Suprapubic skin (tissue), 4 donors: ENCODE results near the gene WWP2. TPM values are rescaled to one million over a fixed set of nuclear protein-coding genes. Genes with fewer than 3 reads are reported as not detected.
A peak's percentile ranks its signal among the peaks of the same experiment; 100 is the strongest.
"Not testable (repeated sequence)": the region's sequence is repeated elsewhere in the genome, so short reads cannot be mapped to it uniquely, and the experiment has no call there.

Experiments
- DNase-seq, 2 donors: peaks; one replicate each; pipeline ENCODE4 v3.0.0-alpha.2; 2019; ENCODE audit warnings: low spot score in 2 of 2
- H3K27ac ChIP-seq: fragments of 200-600 bp; sonication (generic); one replicate; pipeline ENCODE4 v1.5.1; 2019
- H3K27me3 ChIP-seq: fragments of 200-600 bp; sonication (generic); one replicate; pipeline ENCODE4 v1.5.1; 2019
- H3K36me3 ChIP-seq: fragments of 200-600 bp; sonication (generic); one replicate; pipeline ENCODE4 v1.5.1; 2019
- H3K4me1 ChIP-seq: fragments of 200-600 bp; sonication (generic); one replicate; pipeline ENCODE4 v1.5.1; 2019
- H3K4me3 ChIP-seq: fragments of 200-600 bp; sonication (generic); one replicate; pipeline ENCODE4 v1.5.1; 2019; ENCODE audit warnings: mild to moderate bottlenecking
- H3K9me3 ChIP-seq: fragments of 200-600 bp; sonication (generic); one replicate; pipeline ENCODE4 v1.5.1; 2019
- CTCF ChIP-seq, 2 donors: fragments of 200-600 bp in 1 of 2; fragments of 450-650 bp in 1 of 2; sonication (generic) in 1 of 2; IDR thresholded peaks; one replicate each; pipeline ENCODE4 v1.5.1; 2016 to 2019; ENCODE audit warnings: antibody characterized with exemption in 2 of 2, mild to moderate bottlenecking in 1 of 2, moderate library complexity in 1 of 2
- EP300 ChIP-seq: sonication (generic); formaldehyde crosslinking; IDR thresholded peaks from one replicate; pipeline ENCODE4 v1.6.1; 2017; ENCODE audit warnings: antibody characterized with exemption
- POLR2A ChIP-seq, 2 donors: fragments of 450-650 bp; IDR thresholded peaks; one replicate each; pipeline ENCODE4 v1.6.1; 2017; ENCODE audit warnings: antibody characterized with exemption in 2 of 2, mild to moderate bottlenecking in 2 of 2, moderate library complexity in 2 of 2
- POLR2AphosphoS5 ChIP-seq, 3 donors: sonication (generic); formaldehyde crosslinking; IDR thresholded peaks; one replicate each; pipeline ENCODE4 v1.6.1; 2017; ENCODE audit warnings: antibody characterized with exemption in 3 of 3
- WGBS: methylation state at CpG from one replicate; pipeline ENCODE4 v1.1.5; 2018; 5-methylcytosine and 5-hydroxymethylcytosine counted together
- total RNA-seq, 4 donors: library from RNA; depleted of rRNA; stranded (reverse); fragments of >200 nt; gene quantifications; one replicate each; pipeline ENCODE4 v1.1.0, GENCODE V29; 2016

Gene WWP2
- total RNA-seq, 4 donors from 2014 or later = 27.1 to 48.9 (median 42.2) TPM

GRCh38 chr16:69748694-69749345 is 13.3 kb upstream of the WWP2 start:
- no peaks in the 10 kb centered on the region for H3K27me3 ChIP-seq
- WGBS = 89% methylated on average over 20 of the region's 20 CpGs
- no peak overlapping the region for H3K27ac ChIP-seq
- peaks cover 14% of the 10 kb centered on the region for H3K4me1 ChIP-seq
- H3K4me3 ChIP-seq = no peak overlapping the region
- no peaks in the 10 kb centered on the region for H3K9me3 ChIP-seq
- DNase-seq = no peak
- TF ChIP-seq EP300 = no peak
- TF ChIP-seq POLR2AphosphoS5 (IDR thresholded peaks at IDR 0.05) = no peak
- TF ChIP-seq CTCF (IDR thresholded peaks at IDR 0.05) = no peak
- TF ChIP-seq POLR2A (IDR thresholded peaks at IDR 0.05) = no peak
- peaks cover 84% of the 10 kb centered on the region for H3K36me3 ChIP-seq

- Histone ChIP-seq H3K36me3 (peaks cover 31% of the 10 kb centered on the region), H3K27me3 (no peaks in the 10 kb centered on the region), H3K4me1 (peaks cover 20% of the 10 kb centered on the region), H3K4me3 (peak overlapping the region; percentile 75), H3K27ac (peak overlapping the region; percentile 69), H3K9me3 (no peaks in the 10 kb centered on the region)
- TF ChIP-seq CTCF (IDR thresholded peaks at IDR 0.05) (no peak), POLR2AphosphoS5 (IDR thresholded peaks at IDR 0.05) (no peak), EP300 (no peak), POLR2A (IDR thresholded peaks at IDR 0.05) (no peak)
- DNase-seq = no peak
- 3% methylated on average over 4 of the region's 4 CpGs for WGBS
Observed at GRCh38 chr16:69754143-69754468, 8.0 kb upstream of the WWP2 start.

- peaks cover 25% of the 10 kb centered on the region for H3K36me3 ChIP-seq
Observed at GRCh38 chr16:69754469-69755310, 7.4 kb upstream of the WWP2 start, which contains the start of gene NOB1. TSS of gene NOB1 (minus strand) at chr16:69754926. CDS start at chr16:69754910, 16 bp downstream.

GRCh38 chr16:69756705-69757104 is 5.4 kb upstream of the WWP2 start:
- Histone ChIP-seq H3K36me3 (peaks cover 5% of the 10 kb centered on the region), H3K4me3 (no peak overlapping the region), H3K27ac (no peak overlapping the region), H3K27me3 (no peaks in the 10 kb centered on the region), H3K9me3 (no peaks in the 10 kb centered on the region), H3K4me1 (peaks cover 23% of the 10 kb centered on the region)
- peak in 1 of 2 donors; percentile 26 for DNase-seq
- TF ChIP-seq EP300 (no peak), POLR2AphosphoS5 (IDR thresholded peaks at IDR 0.05) (no peak), POLR2A (IDR thresholded peaks at IDR 0.05) (no peak), CTCF (IDR thresholded peaks at IDR 0.05) (no peak)
- 91% methylated on average over 10 of the region's 10 CpGs for WGBS

More at GRCh38 chr16:69754469-69755310, 7.4 kb upstream of the WWP2 start, which contains the start of gene NOB1:
- H3K4me1 ChIP-seq = peaks cover 20% of the 10 kb centered on the region
- H3K27me3 ChIP-seq = no peaks in the 10 kb centered on the region
- TF ChIP-seq EP300 (no peak), POLR2AphosphoS5 (IDR thresholded peaks at IDR 0.05) (peak; percentile 18 to 84 (median 82)), CTCF (IDR thresholded peaks at IDR 0.05) (peak; percentile 99), POLR2A (IDR thresholded peaks at IDR 0.05) (peak in 1 of 2 donors; percentile 49)
- H3K9me3 ChIP-seq = no peaks in the 10 kb centered on the region
- 1% methylated on average over 18 of the region's 58 CpGs for WGBS
- peak; percentile 95 for DNase-seq
- peak within 1 kb of the TSS; percentile 69 for H3K27ac ChIP-seq
- H3K4me3 ChIP-seq = peak within 1 kb of the TSS; percentile 75

- H3K27ac ChIP-seq, H3K4me3 ChIP-seq, H3K9me3 ChIP-seq, H3K27me3 ChIP-seq, H3K36me3 ChIP-seq: not testable (repeated sequence)
- peak in 1 of 2 donors; percentile 26 for DNase-seq
- WGBS = 86% methylated on average over 13 of the region's 13 CpGs
- peaks cover 26% of the 10 kb centered on the region for H3K4me1 ChIP-seq
Observed at GRCh38 chr16:69757375-69757774, 4.8 kb upstream of the WWP2 start.
